H1 (cell line): ENCODE data around the gene ADAMTS16. TPM values are rescaled to one million over a fixed set of nuclear protein-coding genes. Genes with fewer than 3 reads are reported as not detected.

Experiments used
- CTCF ChIA-PET: fragments of 300-600 bp; sonication (Branson Sonifier 250); formaldehyde crosslinking; loops from one replicate; lab custom pipeline; 2021; ENCODE audit not compliant: partially characterized antibody; lab: Charles Lee
- POLR2A ChIA-PET: fragments of 300-600 bp; sonication (Branson Sonifier 250); formaldehyde crosslinking; loops from one replicate; lab custom pipeline; 2021; ENCODE audit warnings: inconsistent platforms; ENCODE audit not compliant: partially characterized antibody; lab: Charles Lee
- DNase-seq, 2 experiments: peaks; one replicate each; pipeline versions ENCODE4 v3.0.0 to v3.0.0-alpha.2; 2010 to 2022; ENCODE audit warnings: low spot score in 2 of 2, low read depth in 1 of 2, mixed read lengths in 1 of 2
- FAIRE-seq: peaks from 2 replicates; lab custom pipeline; 2011; peaks lifted over from hg19 to GRCh38; lab: Jason Lieb, UNC
- H2AFZ ChIP-seq: 2 replicates; pipeline ENCODE4 v1.8.1; 2012; ENCODE audit warnings: low read length, inconsistent platforms
- H2AK5ac ChIP-seq: 2 replicates; pipeline ENCODE4 v1.6.1; 2013; ENCODE audit warnings: low read depth, low read length
- H2BK120ac ChIP-seq: replicated peaks from 2 replicates; pipeline ENCODE3; 2013; ENCODE audit warnings: low read depth, low read length, inconsistent platforms
- H2BK12ac ChIP-seq: 2 replicates; pipeline ENCODE4 v1.6.1; 2013; ENCODE audit warnings: low read depth, low read length
- H2BK15ac ChIP-seq: 2 replicates; pipeline ENCODE4 v1.6.1; 2013; ENCODE audit warnings: low read length
- H2BK20ac ChIP-seq: 2 replicates; pipeline ENCODE4 v1.6.1; 2013; ENCODE audit warnings: low read length
- H2BK5ac ChIP-seq: 2 replicates; pipeline ENCODE4 v1.6.1; 2013; ENCODE audit warnings: low read depth, low read length
- H3K14ac ChIP-seq: 2 replicates; pipeline ENCODE4 v1.6.1; 2013; ENCODE audit warnings: inconsistent platforms; ENCODE audit not compliant: insufficient read length
- H3K18ac ChIP-seq: 2 replicates; pipeline ENCODE4 v1.6.1; 2013; ENCODE audit warnings: low read length; ENCODE audit errors: extremely low read depth
- H3K23ac ChIP-seq: 2 replicates; pipeline ENCODE4 v1.6.1; 2013; ENCODE audit warnings: inconsistent platforms; ENCODE audit not compliant: insufficient read length
- H3K23me2 ChIP-seq: 2 replicates; pipeline ENCODE4 v1.6.1; 2013; ENCODE audit warnings: low read depth, low read length
- H3K27ac ChIP-seq: 2 replicates; pipeline ENCODE4 v1.6.1; 2011; ENCODE audit warnings: low read depth, low read length, inconsistent platforms
- H3K27me3 ChIP-seq, 4 experiments: replicated peaks in 1 of 4; 1 replicate in 1 of 4; 2 replicates in 3 of 4; pipeline versions ENCODE4 v1.6.1 to v1.8.1; 2011 to 2013; ENCODE audit warnings: low read length in 3 of 4, mild to moderate bottlenecking in 3 of 4, inconsistent platforms in 2 of 4, mixed read lengths in 2 of 4, moderate library complexity in 1 of 4; ENCODE audit not compliant: control insufficient read depth in 3 of 4, insufficient read depth in 3 of 4; ENCODE audit errors: extremely low read depth in 1 of 4
- H3K36me3 ChIP-seq, 4 experiments: 2 replicates each; pipeline versions ENCODE4 v1.6.1 to v1.8.1; 2011 to 2013; ENCODE audit warnings: mild to moderate bottlenecking in 4 of 4, low read length in 3 of 4, moderate library complexity in 2 of 4, control low read depth in 1 of 4, inconsistent platforms in 1 of 4; ENCODE audit not compliant: insufficient read depth in 4 of 4, control insufficient read depth in 2 of 4
- H3K4ac ChIP-seq: replicated peaks from 2 replicates; pipeline ENCODE3; 2013; ENCODE audit warnings: low read length, low read depth, mixed read lengths, inconsistent platforms; ENCODE audit not compliant: insufficient read length
- H3K4me1 ChIP-seq, 4 experiments: replicated peaks in 1 of 4; 1 replicate in 1 of 4; 2 replicates in 3 of 4; pipeline versions ENCODE4 v1.6.1 to v1.8.1; 2011 to 2013; ENCODE audit warnings: low read length in 3 of 4, inconsistent platforms in 2 of 4, mixed read lengths in 1 of 4; ENCODE audit not compliant: insufficient read depth in 4 of 4, control insufficient read depth in 3 of 4
- H3K4me2 ChIP-seq, 2 experiments: 2 replicates each; pipeline versions ENCODE4 v1.6.1 to v1.8.1; 2011 to 2013; ENCODE audit warnings: low read depth in 2 of 2, low read length in 2 of 2, control low read depth in 1 of 2, inconsistent platforms in 1 of 2, mild to moderate bottlenecking in 1 of 2; ENCODE audit not compliant: insufficient read depth in 1 of 2
- H3K4me3 ChIP-seq, 4 experiments: fragments of 200-600, 300-600 bp in 1 of 4; sonication (generic), shearing (Covaris generic), sonication (Bioruptor Twin) in 1 of 4; 2 replicates each; pipeline versions ENCODE4 v1.5.1 to v1.8.1; 2011 to 2016; ENCODE audit warnings: low read length in 4 of 4, low read depth in 3 of 4, control low read depth in 2 of 4, inconsistent platforms in 2 of 4, mild to moderate bottlenecking in 2 of 4, mixed read lengths in 1 of 4, moderate library complexity in 1 of 4; ENCODE audit not compliant: insufficient read depth in 2 of 4; ENCODE audit errors: extremely low read depth in 1 of 4
- H3K56ac ChIP-seq: replicated peaks from 2 replicates; pipeline ENCODE3; 2013; ENCODE audit warnings: low read depth, mild to moderate bottlenecking, mixed read lengths, low read length, inconsistent platforms; ENCODE audit not compliant: insufficient read length
- H3K79me1 ChIP-seq: 2 replicates; pipeline ENCODE4 v1.6.1; 2013; ENCODE audit warnings: low read depth, low read length, control low read depth
- H3K79me2 ChIP-seq, 2 experiments: 2 replicates each; pipeline versions ENCODE4 v1.6.1 to v1.8.1; 2012 to 2013; ENCODE audit warnings: low read length in 2 of 2, mild to moderate bottlenecking in 2 of 2, inconsistent platforms in 1 of 2; ENCODE audit not compliant: insufficient read depth in 2 of 2, control insufficient read depth in 1 of 2
- H3K9ac ChIP-seq, 4 experiments: replicated peaks in 1 of 4; 1 replicate in 1 of 4; 2 replicates in 3 of 4; pipeline versions ENCODE4 v1.6.1 to v1.8.1; 2011 to 2013; ENCODE audit warnings: low read depth in 3 of 4, low read length in 3 of 4, control low read depth in 2 of 4, mild to moderate bottlenecking in 2 of 4, moderate library complexity in 2 of 4, inconsistent platforms in 1 of 4; ENCODE audit errors: extremely low read depth in 1 of 4
- H3K9me3 ChIP-seq, 2 experiments: 2 replicates each; pipeline versions ENCODE4 v1.6.1 to v1.8.1; 2012 to 2013; ENCODE audit warnings: mild to moderate bottlenecking in 2 of 2, moderate library complexity in 2 of 2, control low read depth in 1 of 2, inconsistent platforms in 1 of 2, low read depth in 1 of 2, low read length in 1 of 2, mixed read lengths in 1 of 2; ENCODE audit not compliant: insufficient read depth in 2 of 2
- H4K20me1 ChIP-seq, 2 experiments: replicated peaks in 1 of 2; 2 replicates each; pipeline versions ENCODE3 to v1.8.1; 2011 to 2013; ENCODE audit warnings: inconsistent platforms in 2 of 2, low read length in 2 of 2, mild to moderate bottlenecking in 1 of 2; ENCODE audit not compliant: insufficient read depth in 2 of 2, control insufficient read depth in 1 of 2
- H4K5ac ChIP-seq: 2 replicates; pipeline ENCODE4 v1.6.1; 2013; ENCODE audit warnings: low read length, low read depth, mixed read lengths, inconsistent platforms; ENCODE audit not compliant: insufficient read length
- H4K8ac ChIP-seq: 2 replicates; pipeline ENCODE4 v1.8.0; 2013; ENCODE audit warnings: mild to moderate bottlenecking, moderate library complexity, low read length, inconsistent platforms; ENCODE audit not compliant: insufficient read depth; ENCODE audit errors: extremely low read depth
- H4K91ac ChIP-seq: replicated peaks from 2 replicates; pipeline ENCODE3; 2013; ENCODE audit warnings: low read length, mixed read lengths, inconsistent platforms; ENCODE audit not compliant: insufficient read length
- TBP ChIP-seq: IDR thresholded peaks from 2 replicates; pipeline ENCODE4 v1.6.1; 2011; ENCODE audit warnings: low read depth, low read length, improper control_type of control experiment
- WGBS, 2 experiments: shearing (Covaris generic) in 1 of 2; methylation state at CpG; one replicate each; pipeline versions ENCODE4 v1.1.6 to v1.1.7; 2013 to 2015; ENCODE audit warnings: low lambda C conversion rate in 2 of 2, mixed read lengths in 2 of 2, inconsistent platforms in 1 of 2, low coverage in 1 of 2, missing lambda C conversion rate in 1 of 2; ENCODE audit not compliant: insufficient replicate concordance in 2 of 2, insufficient coverage in 1 of 2, insufficient read length in 1 of 2; ENCODE audit errors: extremely low coverage in 1 of 2, missing lambda C conversion rate in 1 of 2; 5-methylcytosine and 5-hydroxymethylcytosine counted together
- polyA plus RNA-seq, 7 experiments: library from polyadenylated mRNA; depleted of rRNA in 3 of 7; stranded (reverse) in 5 of 7; unstranded in 2 of 7; fragments of >200 nt in 5 of 7; fragments of 200-250 nt in 2 of 7; gene quantifications; 1 replicate in 5 of 7; 2 replicates in 1 of 7; 4 replicates in 1 of 7; pipeline versions ENCODE4 v1.2.1 to v1.2.3, GENCODE V29; 2011 to 2013; ENCODE audit warnings: missing spikeins in 2 of 7, mixed read lengths in 2 of 7
- total RNA-seq: library from RNA; stranded (reverse); fragmentation: NEBNext Ultra II Directional; extraction: Animal tissue kit (Norgen Biotek cat#: 25700); gene quantifications from 2 replicates; pipeline ENCODE4 v1.2.1, GENCODE V29; 2021

Gene ADAMTS16
- total and polyA plus RNA-seq, 2 of the 8 experiments (the other 6 are each of a cell fraction or from before 2014, with no cell fraction given) = 3.7 to 16.0 TPM

DNA sequence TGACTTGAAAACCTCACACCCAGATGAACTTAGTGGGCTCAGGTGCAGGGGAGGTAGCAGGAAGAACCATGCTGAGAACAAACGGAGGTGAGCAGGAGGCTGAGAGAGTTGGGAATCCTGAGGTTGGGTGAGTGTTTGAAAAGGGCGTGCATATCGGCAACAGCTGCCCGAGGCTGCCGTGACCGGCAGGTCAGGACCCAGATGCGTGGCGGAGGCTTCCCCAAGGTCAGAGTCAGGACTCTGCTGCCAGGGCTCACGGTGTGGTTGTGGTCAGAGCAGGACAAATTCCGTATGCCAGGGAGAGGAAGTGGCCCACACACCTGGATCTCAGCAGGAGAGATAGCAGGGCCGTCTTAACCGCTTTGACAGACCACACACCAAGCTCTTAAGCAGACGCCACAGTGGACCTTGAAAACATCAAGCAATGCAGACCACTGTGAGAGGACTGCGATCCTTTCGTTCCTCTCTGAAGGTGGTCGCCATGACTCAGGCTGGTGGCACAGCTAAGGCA is 43.1 kb downstream of the ADAMTS16 start:
- Histone ChIP-seq H3K36me3 (no peaks in the 10 kb centered on the region), H2AFZ (no peak overlapping the region), H3K9ac (peak overlapping the region in 2 of 4 experiments; percentile 21 to 36; a peak in 3 of 7 replicates), H4K91ac (peak overlapping the region; percentile 100), H4K20me1 (no peaks in the 10 kb centered on the region), H3K23ac (no peak overlapping the region), H2BK15ac (0 out of 2 replicates have a peak overlapping the region, but pooled peaks have one; percentile 5), H3K4ac (peak overlapping the region; percentile 88), H3K79me2 (no peaks in the 10 kb centered on the region), H2BK120ac (peak overlapping the region; percentile 94), H3K79me1 (no peaks in the 10 kb centered on the region; the same call in 1 of the 2 replicates), H2BK12ac (peak overlapping the region; percentile 95), H2BK20ac (peak overlapping the region; percentile 94), H4K5ac (peak overlapping the region; percentile 79), H2AK5ac (peak overlapping the region; percentile 97), H3K27ac (peak overlapping the region; percentile 75), H3K4me1 (peaks cover 20 to 36% (median 29%) of the 10 kb centered on the region in 4 experiments), H3K14ac (no peak overlapping the region), H3K9me3 (no peaks in the 10 kb centered on the region), H3K4me2 (peak overlapping the region; percentile 73 to 77), H3K23me2 (no peaks in the 10 kb centered on the region), H3K18ac (peak overlapping the region; percentile 96), H3K56ac (peak overlapping the region; percentile 85), H3K27me3 (no peaks in the 10 kb centered on the region), H3K4me3 (peak overlapping the region in 3 of 4 experiments; percentile 8 to 43 (median 19); a peak in 4 of 8 replicates), H2BK5ac (peak overlapping the region; percentile 99), H4K8ac (peak overlapping the region; percentile 76; the same call in 1 of the 2 replicates)
- FAIRE-seq (peak; percentile 95), DNase-seq (peak; percentile 78 to 80)
- 6% methylated on average over 15 of the region's 16 CpGs; no CpG with 5 or more reads in 1 of the 2 experiments for WGBS, 2 experiments
- ChIA-PET CTCF (interaction anchor here (0.6 to 1.2 kb wide), 3 partner anchors 76 to 315 kb away, joined by 3 read pairs; no protein-coding TSS in a partner anchor), POLR2A (interaction anchor here (0.8 to 5.1 kb wide), 11 partner anchors 10 to 88 kb away, joined by 3 to 25 read pairs (median 4); no protein-coding TSS in a partner anchor)
- no peak for TF ChIP-seq TBP
